HG03558 (cell line): ENCODE results near the gene ZFPL1.
A peak's percentile ranks its signal among the peaks of the same experiment; 100 is the strongest.

Experiments used
- ATAC-seq: cut with Tn5 transposase; IDR thresholded peaks from one replicate; pipeline ENCODE4 v1.9.1; 2021; ENCODE audit warnings: moderate number of reproducible peaks; ENCODE audit not compliant: unreplicated experiment; ENCODE audit errors: extremely low read depth

Gene ZFPL1

GRCh38 chr11:65126624-65127274 is 42.7 kb downstream of the ZFPL1 start:
- ATAC-seq = no peak

- ATAC-seq = no peak
These were observed 43.6 kb downstream of the ZFPL1 start for GRCh38 chr11:65127473-65128181.

- no peak for ATAC-seq
These were observed 44.4 kb downstream of the ZFPL1 start for GRCh38 chr11:65128182-65129145.

- ATAC-seq = no peak
These were observed 45.8 kb downstream of the ZFPL1 start for GRCh38 chr11:65129649-65130441.

- ATAC-seq = no peak
These were observed 46.8 kb downstream of the ZFPL1 start for GRCh38 chr11:65130631-65131416.

GRCh38 chr11:65131417-65131776 is 47.4 kb downstream of the ZFPL1 start:
- no peak for ATAC-seq

GRCh38 chr11:65131895-65132237 is 47.8 kb downstream of the ZFPL1 start:
- no peak for ATAC-seq

GRCh38 chr11:65132238-65132987 is 48.4 kb downstream of the ZFPL1 start:
- no peak for ATAC-seq

GRCh38 chr11:65132988-65133700 is 49.1 kb downstream of the ZFPL1 start:
- no peak for ATAC-seq

- no peak for ATAC-seq
These were observed 49.7 kb downstream of the ZFPL1 start for GRCh38 chr11:65133724-65134123.

- peak; percentile 26 for ATAC-seq
These were observed 50.4 kb downstream of the ZFPL1 start, which contains the start of gene SYVN1 for GRCh38 chr11:65134240-65134951. TSS of gene SYVN1 (minus strand) at chr11:65134519. CDS start at chr11:65133601, 918 bp downstream.

GRCh38 chr11:65134952-65135632 is 51.1 kb downstream of the ZFPL1 start:
- ATAC-seq = peak; percentile 31

GRCh38 chr11:65135633-65136145 is 51.7 kb downstream of the ZFPL1 start:
- ATAC-seq = no peak

GRCh38 chr11:65136515-65137096 is 52.6 kb downstream of the ZFPL1 start:
- no peak for ATAC-seq
